ENCODE measurements around the gene SIGLEC8.
"Not testable (repeated sequence)": the region's sequence is repeated elsewhere in the genome, so short reads cannot be mapped to it uniquely, and the experiment has no call there.

The SIGLEC8 gene

DNA sequence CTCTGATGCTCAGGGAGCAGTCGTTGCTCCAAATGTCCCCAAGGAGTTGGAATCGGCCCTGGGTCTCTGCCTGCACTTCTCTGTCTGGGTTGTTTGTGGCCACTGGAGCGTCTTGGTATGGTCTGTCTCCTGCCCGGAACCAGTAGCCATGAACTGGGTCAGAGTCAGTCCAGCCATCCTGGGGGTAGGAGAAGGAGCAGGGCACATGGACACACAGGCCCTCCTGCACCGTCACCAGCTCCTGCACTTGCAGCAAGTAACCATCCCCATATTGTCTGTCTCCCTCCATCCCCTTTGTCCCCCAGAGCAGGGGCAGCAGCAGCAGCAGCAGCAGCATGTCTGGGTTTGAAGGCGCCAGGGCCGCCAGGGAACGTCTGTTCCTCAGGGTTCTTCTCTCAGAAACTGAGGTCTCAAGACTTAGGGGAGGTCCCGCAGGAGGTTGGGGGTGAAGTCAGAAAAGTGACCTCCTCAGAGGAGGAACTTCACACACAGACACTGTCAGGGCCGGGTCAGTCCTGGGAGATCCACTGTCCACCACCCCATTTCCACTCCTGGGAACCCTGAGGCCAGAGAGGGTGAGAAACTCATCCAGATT lies at the start of gene SIGLEC8:
Gene SIGLEC8, minus strand, starts transcription at position 404 of the 595 bp plus-strand sequence. Its CDS starts 67 bp downstream, at position 337.
- H3K4me3 ChIP-seq (ENCODE audit: low read length), result no peak within 1 kb of the TSS
- DNase-seq (ENCODE audit: low read depth), result no peak
- TF ChIP-seq, protein P1, sequence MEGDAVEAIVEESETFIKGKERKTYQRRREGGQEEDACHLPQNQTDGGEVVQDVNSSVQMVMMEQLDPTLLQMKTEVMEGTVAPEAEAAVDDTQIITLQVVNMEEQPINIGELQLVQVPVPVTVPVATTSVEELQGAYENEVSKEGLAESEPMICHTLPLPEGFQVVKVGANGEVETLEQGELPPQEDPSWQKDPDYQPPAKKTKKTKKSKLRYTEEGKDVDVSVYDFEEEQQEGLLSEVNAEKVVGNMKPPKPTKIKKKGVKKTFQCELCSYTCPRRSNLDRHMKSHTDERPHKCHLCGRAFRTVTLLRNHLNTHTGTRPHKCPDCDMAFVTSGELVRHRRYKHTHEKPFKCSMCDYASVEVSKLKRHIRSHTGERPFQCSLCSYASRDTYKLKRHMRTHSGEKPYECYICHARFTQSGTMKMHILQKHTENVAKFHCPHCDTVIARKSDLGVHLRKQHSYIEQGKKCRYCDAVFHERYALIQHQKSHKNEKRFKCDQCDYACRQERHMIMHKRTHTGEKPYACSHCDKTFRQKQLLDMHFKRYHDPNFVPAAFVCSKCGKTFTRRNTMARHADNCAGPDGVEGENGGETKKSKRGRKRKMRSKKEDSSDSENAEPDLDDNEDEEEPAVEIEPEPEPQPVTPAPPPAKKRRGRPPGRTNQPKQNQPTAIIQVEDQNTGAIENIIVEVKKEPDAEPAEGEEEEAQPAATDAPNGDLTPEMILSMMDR (conservative IDR thresholded peaks at IDR 0.05; ENCODE audit: low read length), result no peak

DNA sequence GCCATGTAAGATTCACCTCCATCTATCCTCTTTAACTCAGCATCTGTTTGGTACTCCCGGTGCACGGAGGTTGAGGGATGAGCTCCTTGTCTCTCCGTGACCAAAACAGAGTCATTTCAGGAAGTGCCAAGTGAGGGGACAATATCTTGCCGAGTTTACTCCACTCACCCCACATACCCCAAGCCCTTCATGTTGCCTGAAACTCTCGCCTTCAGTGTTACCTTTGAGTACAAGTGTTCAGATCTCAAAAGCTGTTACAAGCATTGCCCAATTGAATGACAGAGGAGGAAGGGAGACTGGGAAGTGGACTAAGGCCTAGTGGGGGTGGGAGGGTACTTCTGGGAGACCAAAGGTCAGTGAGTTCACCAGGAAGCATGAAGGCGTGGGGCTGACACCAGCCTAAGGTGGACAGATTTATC lies 49.4 kb upstream of the SIGLEC8 start:
- no peak for DNase-seq (ENCODE audit: low read depth)
- H3K4me3 ChIP-seq (ENCODE audit: low read length), result no peak overlapping the region
- TF ChIP-seq, protein P1 (conservative IDR thresholded peaks at IDR 0.05; ENCODE audit: low read length), result no peak

DNA sequence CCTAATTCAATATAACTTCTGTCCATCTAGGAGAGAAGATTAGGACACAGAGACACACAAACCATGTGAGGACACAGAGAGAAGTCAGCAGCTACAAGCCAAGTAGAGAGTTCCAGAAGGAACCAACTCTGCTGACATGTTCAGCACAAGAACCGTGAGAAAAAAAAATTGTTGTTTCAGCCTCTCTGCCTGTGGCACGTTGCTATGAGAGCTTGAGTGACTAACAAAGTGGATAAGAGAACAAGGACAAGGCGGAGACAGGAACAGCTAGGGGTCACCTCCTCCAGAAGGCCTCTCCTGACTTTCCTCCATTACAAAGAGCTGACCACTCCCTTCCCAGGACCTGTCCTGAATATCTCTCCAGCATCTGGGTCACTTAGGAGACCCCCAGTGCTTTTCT lies 48.9 kb upstream of the SIGLEC8 start:
- TF ChIP-seq, protein P1 (conservative IDR thresholded peaks at IDR 0.05; ENCODE audit: low read length), result no peak
- no peak overlapping the region for H3K4me3 ChIP-seq (ENCODE audit: low read length)
- no peak for DNase-seq (ENCODE audit: low read depth)

DNA sequence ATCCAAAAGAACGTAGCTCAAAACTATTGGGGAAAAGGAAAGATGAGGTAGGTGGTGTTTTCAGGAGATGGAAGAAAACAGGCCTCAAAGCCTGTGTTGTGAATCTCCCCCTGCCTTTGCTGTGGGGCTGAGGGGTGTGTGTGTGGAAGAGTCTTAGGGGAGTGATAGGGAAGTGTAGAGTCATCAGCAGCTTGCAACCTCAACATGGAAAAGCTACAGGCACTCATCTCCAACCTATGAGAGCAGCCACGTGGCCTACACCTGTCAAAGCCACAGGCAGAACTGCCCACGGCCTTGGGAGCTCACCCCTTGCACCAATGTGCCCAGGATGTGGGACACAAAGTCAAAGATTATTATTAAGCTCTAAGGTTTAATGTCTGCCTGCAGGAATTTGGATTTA lies 47.6 kb upstream of the SIGLEC8 start:
- no peak for DNase-seq (ENCODE audit: low read depth)
- H3K4me3 ChIP-seq (ENCODE audit: low read length), result no peak overlapping the region
- TF ChIP-seq, protein P1 (conservative IDR thresholded peaks at IDR 0.05; ENCODE audit: low read length), result no peak

DNA sequence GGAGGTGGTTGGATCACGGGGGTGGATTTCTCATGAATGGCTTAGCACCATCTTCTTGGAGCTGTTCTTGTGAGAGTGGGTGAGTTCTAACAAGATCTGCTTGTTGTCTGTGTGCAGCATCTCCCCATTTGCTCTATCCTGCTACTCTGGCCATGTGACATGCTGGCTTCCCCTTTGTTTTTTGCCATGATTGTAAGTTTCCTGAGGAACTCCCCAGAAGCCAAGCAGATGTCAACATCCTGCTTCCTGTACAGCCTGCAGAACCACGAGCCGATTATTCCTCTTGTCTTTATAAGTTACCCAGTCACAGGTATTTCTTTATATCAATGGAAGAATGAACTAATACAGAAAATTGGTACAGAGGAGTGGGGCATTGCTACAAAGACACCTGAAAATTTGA lies 45.6 kb upstream of the SIGLEC8 start:
- no peak for DNase-seq (ENCODE audit: low read depth)
- TF ChIP-seq, protein P1 (conservative IDR thresholded peaks at IDR 0.05; ENCODE audit: low read length), result no peak
- no peak overlapping the region for H3K4me3 ChIP-seq (ENCODE audit: low read length)

DNA sequence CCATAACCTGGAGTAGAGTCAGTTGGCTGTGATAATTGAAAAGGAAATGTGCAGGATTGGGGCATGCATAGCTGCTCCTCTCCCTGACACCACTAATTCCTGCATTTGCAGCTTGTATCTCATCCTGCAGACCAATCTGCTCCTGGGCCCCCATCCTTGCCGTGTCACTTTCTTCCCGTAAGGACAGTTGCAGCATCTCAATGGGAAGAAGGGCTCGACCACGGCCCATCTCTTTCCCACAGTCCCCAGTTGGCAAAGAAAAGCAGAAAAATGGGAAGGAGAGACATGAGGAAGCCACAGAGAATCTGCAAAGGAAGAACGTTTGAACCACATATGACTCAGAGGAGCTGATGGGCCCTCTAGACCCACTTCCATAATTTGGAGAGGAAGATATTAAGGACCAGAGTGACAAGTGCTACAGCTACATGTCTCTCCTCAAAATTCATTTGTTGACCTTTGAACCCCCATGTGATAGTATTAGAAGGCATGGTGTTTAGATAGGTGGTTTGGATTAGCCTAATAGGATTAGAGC lies 45.1 kb upstream of the SIGLEC8 start:
- H3K4me3 ChIP-seq (ENCODE audit: low read length), result no peak overlapping the region
- DNase-seq (ENCODE audit: low read depth), result no peak
- TF ChIP-seq, protein P1 (conservative IDR thresholded peaks at IDR 0.05; ENCODE audit: low read length), result no peak

DNA sequence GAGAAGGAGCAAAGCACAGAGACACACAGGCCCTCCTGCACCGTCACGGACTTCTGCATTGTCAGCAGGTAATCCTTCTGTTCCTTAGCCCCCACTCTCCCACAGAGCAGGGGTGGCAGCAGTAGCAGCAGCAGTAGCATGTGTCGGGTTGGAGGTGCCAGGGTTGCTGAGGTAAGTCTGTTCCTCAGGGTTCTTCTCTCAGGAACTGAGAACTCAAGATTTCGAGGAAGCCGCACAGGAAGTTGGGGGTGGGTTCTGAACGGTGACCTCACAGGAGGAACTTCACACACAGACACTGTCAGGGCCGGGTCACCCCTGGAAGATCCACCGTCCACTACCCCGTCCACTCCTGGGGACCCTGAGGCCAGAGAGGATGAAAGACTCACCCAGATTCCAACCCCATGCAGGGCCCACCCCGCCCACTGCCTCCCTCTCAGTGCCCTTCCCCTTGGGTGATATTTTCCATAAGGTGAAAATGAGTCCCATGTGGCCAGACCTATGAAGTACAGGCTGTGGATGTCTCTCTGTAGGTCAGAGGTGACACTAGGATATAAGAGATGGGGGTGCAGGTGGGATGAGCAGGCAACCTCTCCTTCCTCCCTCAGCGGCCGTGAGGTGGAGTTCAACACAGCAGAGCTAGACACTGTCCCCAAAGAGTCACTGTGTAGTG lies 43.5 kb upstream of the SIGLEC8 start, which contains the start of gene SIGLEC12:
Gene SIGLEC12, minus strand, starts transcription at position 207 of the 670 bp plus-strand sequence. Its CDS starts 67 bp downstream, at position 140.
- DNase-seq (ENCODE audit: low read depth), result no peak
- H3K4me3 ChIP-seq (ENCODE audit: low read length), result no peak within 1 kb of the TSS
- TF ChIP-seq, protein P1 (conservative IDR thresholded peaks at IDR 0.05; ENCODE audit: low read length), result no peak

DNA sequence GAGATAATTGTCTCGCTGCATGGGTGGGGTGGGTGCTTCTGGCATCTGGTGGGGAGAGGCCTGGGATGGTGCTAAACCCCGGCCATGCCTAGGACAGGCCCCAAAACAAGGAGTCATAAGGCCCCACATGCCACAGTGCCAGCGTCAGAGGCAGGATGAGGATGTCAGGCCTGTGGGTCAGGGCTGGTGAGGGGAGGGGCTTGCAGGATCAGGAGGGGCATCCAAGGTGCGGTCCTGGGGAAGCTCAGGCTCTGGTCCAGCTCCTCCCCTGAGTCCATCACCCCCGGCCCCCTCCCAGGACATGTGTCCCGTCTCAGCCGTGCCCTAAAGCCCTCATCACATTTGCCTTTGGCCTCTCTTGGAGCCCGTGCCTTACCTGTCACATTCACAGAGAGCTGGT lies 42.7 kb upstream of the SIGLEC8 start:
- not testable (repeated sequence) for H3K4me3 ChIP-seq (ENCODE audit: low read length); DNase-seq (ENCODE audit: low read depth)

All from AG10803 (cell line).